KMS-11 (cell line): Measurements from ENCODE around the gene RTL10.

Experiments
- H2AFZ ChIP-seq: fragments of 200-600 bp; sonication (generic); 2 replicates; pipeline ENCODE4 v1.6.1; 2016; ENCODE audit warnings: antibody characterized with exemption, mixed run types, low read depth
- H3K27ac ChIP-seq: fragments of 200-600 bp; sonication (generic); 2 replicates; pipeline ENCODE4 v1.6.1; 2016; ENCODE audit warnings: mild to moderate bottlenecking, mixed run types
- H3K27me3 ChIP-seq: fragments of 200-600 bp; sonication (generic); 2 replicates; pipeline ENCODE4 v1.6.1; 2017; ENCODE audit warnings: mild to moderate bottlenecking, low read depth, mixed run types, moderate library complexity; ENCODE audit not compliant: insufficient read depth
- H3K36me3 ChIP-seq: fragments of 200-600 bp; sonication (generic); 2 replicates; pipeline ENCODE4 v1.6.1; 2017; ENCODE audit warnings: mild to moderate bottlenecking, mixed run types; ENCODE audit not compliant: insufficient read depth
- H3K4me1 ChIP-seq: fragments of 200-600 bp; sonication (generic); 2 replicates; pipeline ENCODE4 v1.6.1; 2016; ENCODE audit warnings: mild to moderate bottlenecking, low read depth, mixed run types; ENCODE audit not compliant: poor library complexity, severe bottlenecking
- H3K4me2 ChIP-seq: fragments of 200-600 bp; sonication (generic); 2 replicates; pipeline ENCODE4 v1.7.0; 2016; ENCODE audit warnings: mild to moderate bottlenecking, mixed run types
- H3K4me3 ChIP-seq: fragments of 200-600 bp; sonication (generic); IDR thresholded peaks from 2 replicates; pipeline ENCODE4 v1.6.1; 2017; ENCODE audit warnings: low read depth, low read length, mixed read lengths; ENCODE audit not compliant: insufficient read depth
- H3K79me2 ChIP-seq: fragments of 200-600 bp; sonication (generic); 2 replicates; pipeline ENCODE4 v1.6.1; 2016; ENCODE audit warnings: low read depth, mixed run types; ENCODE audit not compliant: insufficient read depth
- H3K9ac ChIP-seq: fragments of 200-600 bp; sonication (generic); 2 replicates; pipeline ENCODE4 v1.6.1; 2016; ENCODE audit warnings: mild to moderate bottlenecking, mixed run types
- H4K20me1 ChIP-seq: fragments of 200-600 bp; sonication (generic); 2 replicates; pipeline ENCODE4 v1.6.1; 2016; ENCODE audit warnings: mild to moderate bottlenecking, mixed run types; ENCODE audit not compliant: insufficient read depth
- CTCF ChIP-seq: fragments of 200-600 bp; sonication (generic); conservative IDR thresholded peaks from 2 replicates; pipeline ENCODE4 v1.6.1; 2017; ENCODE audit warnings: low read depth, mild to moderate bottlenecking, antibody characterized with exemption, low read length, moderate library complexity, mixed read lengths

RTL10 gene

GRCh38 chr22:19823191-19823901 is 31.3 kb downstream of the RTL10 start:
- no peaks in the 10 kb centered on the region; the same call in 1 of the 2 replicates for H3K79me2 ChIP-seq
- no peaks in the 10 kb centered on the region for H4K20me1 ChIP-seq
- H3K4me3 ChIP-seq: no peak overlapping the region
- no peak overlapping the region for H3K4me2 ChIP-seq
- TF ChIP-seq CTCF: no peak
- H3K27ac ChIP-seq: peak overlapping the region; percentile 95; the same call in 1 of the 2 replicates
- no peaks in the 10 kb centered on the region for H3K36me3 ChIP-seq
- H2AFZ ChIP-seq: no peak overlapping the region
- H3K27me3 ChIP-seq: no peaks in the 10 kb centered on the region
- peaks cover 23% of the 10 kb centered on the region for H3K4me1 ChIP-seq
- peak overlapping the region; percentile 26; the same call in 1 of the 2 replicates for H3K9ac ChIP-seq

DNA sequence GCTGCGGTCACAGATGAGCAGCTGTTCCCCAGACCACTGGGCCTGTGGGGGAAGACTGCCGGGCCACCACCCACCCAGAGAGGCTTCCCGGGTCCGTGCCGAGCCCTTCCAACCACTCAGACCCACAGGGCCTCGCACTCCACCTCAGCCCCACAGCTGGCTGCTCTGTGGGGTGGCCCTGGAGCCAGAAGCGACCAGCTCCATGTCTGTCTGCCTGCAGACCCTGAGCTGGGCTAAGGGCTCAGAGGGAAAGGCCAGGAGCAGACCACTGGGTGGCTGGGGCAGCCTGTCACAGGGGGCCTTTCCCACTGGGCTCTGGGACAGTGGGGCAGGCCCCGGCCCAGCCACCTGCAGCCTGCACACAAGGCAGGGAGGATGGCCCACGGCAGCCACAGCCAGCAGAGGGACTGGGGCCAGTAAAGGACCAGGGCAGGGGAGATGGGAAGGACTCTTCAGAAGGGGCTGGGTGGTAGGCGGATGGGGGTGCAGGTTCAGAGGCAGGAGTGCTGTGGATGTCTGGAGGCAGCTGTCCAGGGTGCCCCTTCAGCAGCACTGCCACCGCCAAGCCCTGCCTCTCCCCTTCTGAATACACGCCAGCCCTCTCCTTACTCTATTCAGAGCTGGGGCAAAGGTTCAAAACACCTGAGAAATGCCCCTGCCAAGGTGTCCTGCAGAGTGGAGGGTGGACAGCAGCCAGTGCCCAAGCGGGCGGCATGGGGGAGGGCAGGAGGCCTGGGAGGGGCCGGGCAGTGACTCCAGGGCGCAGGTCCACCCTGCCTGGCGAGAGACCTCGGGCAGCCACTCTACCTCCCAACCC is 32.2 kb downstream of the RTL10 start:
- Histone ChIP-seq H3K4me2 (no peak overlapping the region), H4K20me1 (no peaks in the 10 kb centered on the region), H2AFZ (no peak overlapping the region), H3K79me2 (no peaks in the 10 kb centered on the region; the same call in 1 of the 2 replicates), H3K4me1 (peaks cover 23% of the 10 kb centered on the region), H3K9ac (no peak overlapping the region; the same call in 1 of the 2 replicates), H3K27ac (no peak overlapping the region), H3K36me3 (no peaks in the 10 kb centered on the region), H3K4me3 (no peak overlapping the region), H3K27me3 (no peaks in the 10 kb centered on the region)
- TF ChIP-seq CTCF: no peak

GRCh38 chr22:19821523-19822300 is 33.0 kb downstream of the RTL10 start:
- H3K4me3 ChIP-seq: no peak overlapping the region
- H4K20me1 ChIP-seq: no peaks in the 10 kb centered on the region
- H3K79me2 ChIP-seq: no peaks in the 10 kb centered on the region
- H2AFZ ChIP-seq: no peak overlapping the region
- no peak overlapping the region for H3K4me2 ChIP-seq
- H3K36me3 ChIP-seq: no peaks in the 10 kb centered on the region
- TF ChIP-seq CTCF: no peak
- H3K27ac ChIP-seq: no peak overlapping the region
- H3K9ac ChIP-seq: no peak overlapping the region
- H3K27me3 ChIP-seq: no peaks in the 10 kb centered on the region
- peaks cover 23% of the 10 kb centered on the region for H3K4me1 ChIP-seq

DNA sequence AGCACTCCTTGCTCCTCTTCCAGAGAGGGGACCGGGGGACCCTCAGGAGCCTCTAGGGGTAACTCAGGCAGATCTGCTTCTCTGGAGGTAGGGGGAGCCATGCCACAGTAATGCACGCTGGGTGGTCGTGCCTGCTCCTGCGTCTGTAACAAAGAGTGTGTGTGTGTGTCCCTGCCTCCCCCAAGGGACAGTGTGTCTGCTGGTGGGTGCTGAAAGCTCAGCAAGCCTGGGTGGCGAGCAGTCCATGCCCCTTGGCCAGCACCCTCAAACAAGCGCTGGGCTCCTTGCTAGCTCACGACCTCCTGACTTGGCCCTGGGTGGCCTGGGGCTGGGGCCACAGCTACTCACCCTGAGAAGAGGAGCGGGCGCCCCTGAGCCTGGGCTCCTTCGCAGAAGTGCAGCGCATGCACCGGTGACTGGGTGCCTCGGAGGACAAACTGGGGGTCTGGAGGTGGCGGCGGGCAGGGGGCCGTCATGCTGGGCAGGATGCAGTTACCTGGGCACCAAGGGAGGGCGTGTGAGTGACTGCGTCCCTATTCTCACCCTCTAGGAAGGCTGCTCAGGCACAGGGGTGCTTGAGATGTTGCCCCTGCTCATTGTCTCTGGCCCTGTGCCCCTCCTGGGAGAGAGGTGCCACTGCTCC is 33.7 kb downstream of the RTL10 start:
- H3K27ac ChIP-seq: no peak overlapping the region
- H3K4me2 ChIP-seq: no peak overlapping the region
- no peaks in the 10 kb centered on the region for H4K20me1 ChIP-seq
- H3K9ac ChIP-seq: no peak overlapping the region
- no peak overlapping the region for H3K4me3 ChIP-seq
- peaks cover 23% of the 10 kb centered on the region for H3K4me1 ChIP-seq
- no peak overlapping the region for H2AFZ ChIP-seq
- H3K36me3 ChIP-seq: no peaks in the 10 kb centered on the region
- no peak for TF ChIP-seq CTCF
- H3K79me2 ChIP-seq: no peaks in the 10 kb centered on the region
- no peaks in the 10 kb centered on the region for H3K27me3 ChIP-seq
